NCI-H187 (cell line): Measurements from ENCODE around the gene CFLAR.
"Not testable (repeated sequence)": the region's sequence is repeated elsewhere in the genome, so short reads cannot be mapped to it uniquely, and the experiment has no call there.

Experiments
- DNase-seq, 2 experiments: peaks; one replicate each; lab custom pipeline; 2025; lab: John Stamatoyannopoulos, UW

CFLAR gene

GRCh38 chr2:201149064-201149820, 33.3 kb downstream of the CFLAR start:
- DNase-seq, result no peak

GRCh38 chr2:201149821-201150165, 33.8 kb downstream of the CFLAR start:
- not testable (repeated sequence) for DNase-seq

- no peak for DNase-seq
Observed at GRCh38 chr2:201150454-201151020, 34.6 kb downstream of the CFLAR start.

GRCh38 chr2:201151127-201151981, 35.4 kb downstream of the CFLAR start:
- DNase-seq, result no peak

GRCh38 chr2:201152517-201152916, 36.6 kb downstream of the CFLAR start:
- DNase-seq, result no peak

GRCh38 chr2:201152999-201153815, 37.2 kb downstream of the CFLAR start:
- no peak for DNase-seq

- no peak for DNase-seq
Observed at GRCh38 chr2:201154615-201155399, 38.8 kb downstream of the CFLAR start.

- no peak for DNase-seq
Observed at GRCh38 chr2:201156036-201156435, 40.1 kb downstream of the CFLAR start.

GRCh38 chr2:201156640-201157039, 40.7 kb downstream of the CFLAR start:
- DNase-seq, result no peak

GRCh38 chr2:201157694-201158093, 41.7 kb downstream of the CFLAR start:
- no peak for DNase-seq

- peak in 1 of 2 experiments; percentile 3 for DNase-seq
Observed at GRCh38 chr2:201158111-201158929, 42.4 kb downstream of the CFLAR start.

GRCh38 chr2:201164166-201164565, 48.2 kb downstream of the CFLAR start:
- no peak for DNase-seq

GRCh38 chr2:201167546-201167945, 51.6 kb downstream of the CFLAR start:
- DNase-seq, result no peak

GRCh38 chr2:201168496-201168895, 52.5 kb downstream of the CFLAR start:
- not testable (repeated sequence) for DNase-seq

- DNase-seq, result no peak
Observed at GRCh38 chr2:201171259-201171814, 55.4 kb downstream of the CFLAR start.

- no peak for DNase-seq
Observed at GRCh38 chr2:201172279-201172678, 56.3 kb downstream of the CFLAR start.

GRCh38 chr2:201174687-201175086, 58.7 kb downstream of the CFLAR start:
- no peak for DNase-seq

GRCh38 chr2:201176081-201176481, 60.1 kb downstream of the CFLAR start:
- no peak for DNase-seq

GRCh38 chr2:201180010-201180409, 64.0 kb downstream of the CFLAR start:
- DNase-seq, result no peak
